ENCODE measurements around the gene NDUFAF8. TPM values are rescaled to one million over a fixed set of nuclear protein-coding genes. Genes with fewer than 3 reads are reported as not detected.

Gene NDUFAF8
- total RNA-seq, 2 experiments from 2014 or later: 41.6 to 53.7 TPM

DNA sequence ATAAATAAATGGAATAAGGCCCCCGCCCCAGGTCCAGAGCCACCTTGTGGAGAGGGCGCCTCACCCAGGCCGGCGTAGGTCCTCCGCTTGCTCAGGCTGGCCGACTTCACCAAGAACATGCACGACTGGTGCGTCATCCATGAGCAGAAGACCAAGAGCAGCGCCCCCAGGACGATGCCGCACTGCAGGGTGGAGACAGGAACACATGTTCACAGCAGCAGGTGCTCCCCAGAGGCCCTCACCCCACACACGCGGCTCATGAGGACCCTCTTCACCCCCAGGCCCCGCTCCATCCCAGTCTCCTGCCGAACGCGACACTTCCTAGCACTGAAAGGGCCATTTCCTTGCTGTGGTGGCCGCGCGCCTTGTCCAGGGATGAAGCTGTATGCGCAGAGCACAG is 50.5 kb downstream of the NDUFAF8 start:
- H3K27ac Mint-ChIP-seq: no peak overlapping the region
- ATAC-seq (no peak), DNase-seq (no peak)
- H3K4me1 Mint-ChIP-seq: peaks cover 61% of the 10 kb centered on the region
- H3K36me3 Mint-ChIP-seq: peaks cover 23% of the 10 kb centered on the region
- no peaks in the 10 kb centered on the region for H3K27me3 Mint-ChIP-seq
- no peak overlapping the region for H3K4me3 Mint-ChIP-seq
- CTCF ChIA-PET: no interaction called here
- H3K9me3 Mint-ChIP-seq (ENCODE audit: low read depth): no peaks in the 10 kb centered on the region

DNA sequence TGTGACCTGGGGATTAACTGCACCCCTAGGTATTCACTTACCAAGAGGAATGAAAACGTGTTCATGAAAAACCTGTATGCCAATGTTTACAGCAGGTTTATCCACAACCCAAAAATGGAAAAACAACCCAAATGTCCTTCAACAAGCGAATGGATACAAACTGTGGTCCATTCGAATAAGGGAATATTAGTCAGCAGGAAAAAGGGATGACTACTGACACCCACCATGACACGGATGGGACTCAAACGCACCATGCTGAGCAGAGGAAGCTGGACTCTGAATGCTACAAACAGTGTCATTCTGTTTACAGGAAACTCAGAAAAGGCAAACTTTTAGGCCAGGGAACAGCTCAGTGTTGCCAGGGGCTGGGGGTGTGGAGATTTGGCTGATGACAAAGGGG is 51.1 kb downstream of the NDUFAF8 start:
- DNase-seq (no peak), ATAC-seq (no peak)
- no peak overlapping the region for H3K27ac Mint-ChIP-seq
- no peaks in the 10 kb centered on the region for H3K27me3 Mint-ChIP-seq
- no peak overlapping the region for H3K4me3 Mint-ChIP-seq
- no peaks in the 10 kb centered on the region for H3K9me3 Mint-ChIP-seq (ENCODE audit: low read depth)
- peaks cover 55% of the 10 kb centered on the region for H3K4me1 Mint-ChIP-seq
- peaks cover 20% of the 10 kb centered on the region for H3K36me3 Mint-ChIP-seq
- CTCF ChIA-PET: no interaction called here

Other genes starting within 250 kb of the NDUFAF8 start
- 10 to 100 TPM; 29.8 to 34.6 TPM for gene CHMP6, start 247.5 kb upstream of the NDUFAF8 start, total RNA-seq
- gene BAIAP2, start 204.2 kb upstream of the NDUFAF8 start, total RNA-seq: 1 to 10 TPM; 4.8 to 7.0 TPM
- gene PVALEF, start 73.8 kb upstream of the NDUFAF8 start, total RNA-seq: not detected
- gene AATK, start 73.1 kb upstream of the NDUFAF8 start, total RNA-seq: under 1 TPM; 0.06 to 0.26 TPM
- gene CEP131, start 16.4 kb upstream of the NDUFAF8 start, total RNA-seq: 10 to 100 TPM; 13.6 to 20.6 TPM
- 10 to 100 TPM; 53.6 to 56.3 TPM for gene TEPSIN, start 263 bp upstream of the NDUFAF8 start, total RNA-seq
- gene SLC38A10, start 56.0 kb downstream of the NDUFAF8 start, total RNA-seq: 10 to 100 TPM; 81.7 to 88.7 TPM
- gene BAHCC1, start 156.1 kb downstream of the NDUFAF8 start, total RNA-seq: under 1 TPM; 0.23 to 0.64 TPM

All from activated CD8-positive, alpha-beta memory T cell treated with anti-CD3 and anti-CD28 coated beads, Interleukin-2, amount 10 ng/mL, durations not matched to agents 7 days and 5 days (primary cell).